Thoracic aorta (tissue), 2 donors: ENCODE data around the gene BCL2. TPM values are rescaled to one million over a fixed set of nuclear protein-coding genes. Genes with fewer than 3 reads are reported as not detected.

Experiments
- ATAC-seq: fragments of 150-250 bp; one replicate; pipeline ENCODE4 v1.8.0; 2017; ENCODE audit warnings: low read depth; ENCODE audit not compliant: insufficient number of reproducible peaks, low FRiP score
- DNase-seq: peaks from one replicate; pipeline ENCODE4 v3.0.0-alpha.2; 2020; ENCODE audit warnings: low spot score
- H3K27ac ChIP-seq, 2 donors: fragments of 200-600 bp; sonication (generic); 1 replicate in 1 of 2; 2 replicates in 1 of 2; pipeline ENCODE4 v1.5.1; 2016; ENCODE audit warnings: mild to moderate bottlenecking in 2 of 2, moderate library complexity in 2 of 2
- H3K27me3 ChIP-seq: fragments of 200-600 bp; sonication (generic); replicated peaks from 2 replicates; pipeline ENCODE4 v1.6.0; 2016; ENCODE audit warnings: mild to moderate bottlenecking; ENCODE audit not compliant: insufficient read depth
- H3K36me3 ChIP-seq: fragments of 200-600 bp; sonication (generic); one replicate; pipeline ENCODE4 v1.5.1; 2016
- H3K4me1 ChIP-seq, 2 donors: fragments of 200-600 bp; sonication (generic); 1 replicate in 1 of 2; 2 replicates in 1 of 2; pipeline versions ENCODE4 v1.5.1 to v1.6.0; 2016; ENCODE audit warnings: low read depth in 2 of 2, mild to moderate bottlenecking in 1 of 2; ENCODE audit not compliant: control insufficient read depth in 1 of 2
- H3K4me3 ChIP-seq: fragments of 200-600 bp; sonication (generic); 2 replicates; pipeline ENCODE4 v1.5.1; 2016; ENCODE audit warnings: mild to moderate bottlenecking
- H3K9me3 ChIP-seq: fragments of 200-600 bp; sonication (generic); 2 replicates; pipeline ENCODE4 v1.5.1; 2016
- total RNA-seq, 2 donors: library from RNA; depleted of rRNA; stranded (reverse); fragments of >200 nt; gene quantifications; one replicate each; pipeline versions ENCODE4 v1.1.0 to v1.2.3, GENCODE V29; 2016
- TF ChIP-seq, protein P1 (sequence below): fragments of 200-600 bp; sonication (generic); IDR thresholded peaks from one replicate; pipeline ENCODE4 v1.5.1; 2019; ENCODE audit warnings: antibody characterized with exemption

Gene BCL2
- total RNA-seq, 2 donors from 2014 or later = 22.9 to 29.3 TPM

DNA sequence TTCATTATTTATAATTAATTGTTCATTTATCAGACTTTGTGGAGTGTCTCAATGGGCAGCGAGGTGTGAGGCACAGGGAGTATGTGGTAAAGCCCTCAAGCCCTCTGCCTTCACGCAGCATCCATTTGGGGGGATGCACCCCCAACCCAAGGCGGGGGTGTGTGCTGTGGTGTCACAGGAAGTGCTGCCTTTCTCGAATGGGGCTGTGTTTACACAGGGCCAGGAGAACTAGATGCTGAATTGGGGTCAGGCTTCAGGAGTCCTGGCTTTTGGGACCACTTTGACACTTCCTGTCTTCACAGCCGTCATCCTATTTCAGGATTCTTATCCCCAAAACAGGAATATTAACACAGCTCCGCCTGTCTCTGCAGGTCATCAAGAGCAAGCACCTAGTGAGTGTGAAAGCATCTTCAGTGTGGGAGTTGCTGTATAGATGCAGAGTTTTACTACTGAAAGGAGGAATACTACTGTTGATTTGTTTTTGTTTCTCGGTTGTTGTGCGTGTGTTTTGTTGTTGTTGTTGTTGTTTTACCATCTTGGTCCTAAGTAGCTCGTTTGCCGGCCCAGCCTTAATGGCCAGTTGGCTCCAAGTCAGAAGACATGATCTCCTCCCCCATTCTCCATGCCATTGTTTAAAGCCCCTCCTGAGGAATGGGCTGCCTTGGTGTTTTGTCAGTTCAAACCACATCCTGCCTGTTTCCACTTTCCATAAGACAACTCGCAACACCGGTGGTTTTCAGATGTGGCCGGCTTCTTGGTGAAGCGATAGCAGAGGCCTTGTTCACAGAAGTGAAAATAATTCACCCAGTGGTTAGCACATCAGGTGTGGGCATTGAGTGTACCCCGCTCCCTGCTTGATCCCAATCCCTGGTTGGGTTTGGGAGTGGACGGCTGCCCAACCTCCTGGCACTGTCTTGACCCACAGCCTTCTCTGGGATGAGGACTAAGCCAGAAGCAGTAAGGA is 221.3 kb downstream of the BCL2 start:
- no peak for DNase-seq
- no peak for ATAC-seq
- Histone ChIP-seq H3K36me3 (no peaks in the 10 kb centered on the region), H3K4me1 (peaks cover 0 to 5% of the 10 kb centered on the region in 2 donors), H3K4me3 (no peak overlapping the region), H3K27ac (no peak overlapping the region), H3K9me3 (no peaks in the 10 kb centered on the region), H3K27me3 (peaks cover 6% of the 10 kb centered on the region)
- TF ChIP-seq, protein P1, sequence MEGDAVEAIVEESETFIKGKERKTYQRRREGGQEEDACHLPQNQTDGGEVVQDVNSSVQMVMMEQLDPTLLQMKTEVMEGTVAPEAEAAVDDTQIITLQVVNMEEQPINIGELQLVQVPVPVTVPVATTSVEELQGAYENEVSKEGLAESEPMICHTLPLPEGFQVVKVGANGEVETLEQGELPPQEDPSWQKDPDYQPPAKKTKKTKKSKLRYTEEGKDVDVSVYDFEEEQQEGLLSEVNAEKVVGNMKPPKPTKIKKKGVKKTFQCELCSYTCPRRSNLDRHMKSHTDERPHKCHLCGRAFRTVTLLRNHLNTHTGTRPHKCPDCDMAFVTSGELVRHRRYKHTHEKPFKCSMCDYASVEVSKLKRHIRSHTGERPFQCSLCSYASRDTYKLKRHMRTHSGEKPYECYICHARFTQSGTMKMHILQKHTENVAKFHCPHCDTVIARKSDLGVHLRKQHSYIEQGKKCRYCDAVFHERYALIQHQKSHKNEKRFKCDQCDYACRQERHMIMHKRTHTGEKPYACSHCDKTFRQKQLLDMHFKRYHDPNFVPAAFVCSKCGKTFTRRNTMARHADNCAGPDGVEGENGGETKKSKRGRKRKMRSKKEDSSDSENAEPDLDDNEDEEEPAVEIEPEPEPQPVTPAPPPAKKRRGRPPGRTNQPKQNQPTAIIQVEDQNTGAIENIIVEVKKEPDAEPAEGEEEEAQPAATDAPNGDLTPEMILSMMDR = no peak

DNA sequence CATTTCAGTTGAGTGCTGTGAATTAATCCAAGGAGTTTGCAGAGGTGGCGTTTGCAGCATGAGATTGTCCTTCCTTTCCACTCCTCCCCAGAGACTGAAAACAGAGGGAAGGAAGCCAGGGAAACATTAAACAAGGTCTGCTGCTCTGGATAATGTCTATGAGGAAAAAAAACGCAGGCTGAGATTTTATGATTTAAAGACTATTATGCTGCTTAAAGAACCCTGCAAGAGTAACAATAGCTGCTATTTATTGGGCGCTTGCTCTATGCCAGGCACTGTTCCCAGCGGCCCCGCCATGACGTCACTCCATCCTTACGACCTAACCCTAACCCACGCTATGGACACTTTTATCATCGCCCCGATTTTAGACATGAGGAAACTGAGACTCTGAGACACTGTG is 222.4 kb downstream of the BCL2 start:
- H3K27ac ChIP-seq = no peak overlapping the region
- ATAC-seq = no peak
- H3K4me1 ChIP-seq = peaks cover 0 to 5% of the 10 kb centered on the region in 2 donors
- DNase-seq = no peak
- H3K9me3 ChIP-seq = no peaks in the 10 kb centered on the region
- TF ChIP-seq, protein P1 = no peak
- H3K4me3 ChIP-seq = no peak overlapping the region
- no peaks in the 10 kb centered on the region for H3K36me3 ChIP-seq
- H3K27me3 ChIP-seq = peaks cover 6% of the 10 kb centered on the region

DNA sequence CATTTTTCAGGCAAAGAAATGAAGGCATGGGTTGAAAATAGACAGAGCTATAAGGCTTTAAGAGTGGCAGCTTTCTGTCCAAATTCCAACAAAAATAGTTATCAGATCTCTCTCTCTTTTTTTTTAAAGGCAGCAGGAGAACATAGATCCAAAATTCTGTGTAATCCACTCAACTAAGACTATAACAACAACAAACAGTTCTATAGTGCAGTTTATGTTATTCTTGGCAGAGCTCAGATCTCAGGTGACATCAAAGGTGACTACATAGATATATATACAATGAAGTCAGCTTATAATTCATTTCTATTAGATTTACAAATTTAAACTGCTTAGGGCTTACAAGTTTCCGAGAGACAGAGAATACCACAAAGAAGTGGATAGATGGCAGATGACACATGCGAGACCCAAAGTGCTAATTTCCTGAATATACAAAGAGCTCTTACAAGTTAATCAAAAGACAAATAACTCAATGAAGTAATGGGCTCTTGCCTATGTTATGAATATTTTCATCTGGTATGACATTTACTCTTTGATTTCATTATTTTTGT is 223.2 kb downstream of the BCL2 start:
- H3K9me3 ChIP-seq = no peaks in the 10 kb centered on the region
- DNase-seq (no peak), ATAC-seq (no peak)
- H3K36me3 ChIP-seq = no peaks in the 10 kb centered on the region
- no peak overlapping the region for H3K4me3 ChIP-seq
- peaks cover 6% of the 10 kb centered on the region for H3K27me3 ChIP-seq
- peaks cover 0 to 5% of the 10 kb centered on the region in 2 donors for H3K4me1 ChIP-seq
- no peak overlapping the region for H3K27ac ChIP-seq
- TF ChIP-seq, protein P1 = no peak

DNA sequence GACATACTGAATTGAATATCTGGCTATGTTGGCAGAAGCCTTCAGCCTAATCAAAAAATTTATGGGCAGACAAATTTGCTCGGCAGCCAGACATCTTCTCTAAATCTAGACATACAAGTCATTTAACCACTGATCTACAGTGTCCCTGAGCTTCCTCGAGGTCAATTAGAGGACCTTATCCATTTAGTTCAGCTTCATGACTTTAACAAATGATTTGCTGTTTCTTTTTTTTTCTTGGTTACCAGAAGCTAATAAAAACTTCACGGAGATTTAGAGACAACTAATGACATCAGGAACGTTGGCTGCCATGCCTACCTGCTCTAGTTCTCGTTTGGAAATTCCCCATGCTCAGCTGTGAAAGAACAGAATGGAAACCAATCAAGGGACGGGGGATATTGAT is 223.8 kb downstream of the BCL2 start:
- TF ChIP-seq, protein P1 = no peak
- H3K9me3 ChIP-seq = no peaks in the 10 kb centered on the region
- DNase-seq (no peak), ATAC-seq (no peak)
- H3K27me3 ChIP-seq = peaks cover 6% of the 10 kb centered on the region
- H3K4me3 ChIP-seq = no peak overlapping the region
- H3K27ac ChIP-seq = no peak overlapping the region
- peaks cover 0 to 5% of the 10 kb centered on the region in 2 donors for H3K4me1 ChIP-seq
- H3K36me3 ChIP-seq = no peaks in the 10 kb centered on the region

DNA sequence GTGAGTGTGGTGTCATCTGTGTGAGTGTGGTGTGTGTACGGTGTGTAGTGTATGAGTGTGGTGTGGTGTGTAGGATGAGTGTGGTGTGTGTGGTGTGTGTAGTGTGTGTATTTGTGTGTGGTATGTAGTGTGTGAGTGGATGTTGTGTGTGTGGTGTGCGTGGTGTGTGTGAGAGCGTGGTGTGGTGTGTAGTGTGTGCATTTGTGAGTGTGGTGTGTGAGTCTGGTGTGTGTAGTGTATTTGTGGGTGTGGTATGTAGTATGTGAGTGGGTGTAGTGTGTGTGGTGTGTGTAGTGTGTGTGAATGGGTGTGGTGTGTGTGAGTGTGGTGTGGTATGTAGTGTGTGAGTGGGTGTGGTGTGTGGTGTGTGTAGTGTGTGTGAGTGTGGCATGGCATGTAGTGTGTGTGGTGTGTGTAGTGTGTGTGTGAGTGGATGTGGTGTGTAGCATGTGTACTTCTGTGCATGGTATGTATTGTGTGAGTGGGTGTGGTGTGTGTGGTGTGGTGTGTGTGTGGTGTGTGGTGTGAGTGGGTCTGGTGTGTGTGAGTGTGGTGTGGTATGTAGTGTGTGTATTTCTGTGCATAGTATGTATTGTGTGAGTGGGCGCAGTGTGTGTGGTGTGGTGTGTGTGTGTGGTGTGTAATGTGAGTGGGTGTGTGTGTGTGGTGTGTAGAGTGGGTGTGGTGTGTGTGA is 227.8 kb downstream of the BCL2 start:
- H3K4me3 ChIP-seq = no peak overlapping the region
- peaks cover 0 to 5% of the 10 kb centered on the region in 2 donors for H3K4me1 ChIP-seq
- ATAC-seq (no peak), DNase-seq (no peak)
- no peaks in the 10 kb centered on the region for H3K36me3 ChIP-seq
- peaks cover 6% of the 10 kb centered on the region for H3K27me3 ChIP-seq
- H3K9me3 ChIP-seq = no peaks in the 10 kb centered on the region
- TF ChIP-seq, protein P1 = no peak
- H3K27ac ChIP-seq = no peak overlapping the region
